Endothelial cell of umbilical vein (primary cell): ENCODE results near the gene EVC. TPM values are rescaled to one million over a fixed set of nuclear protein-coding genes. Genes with fewer than 3 reads are reported as not detected.

ENCODE experiments used
- BruUV-seq: library from RNA; stranded (reverse); fragments of 400-500 nt; replicated peaks from 2 replicates; lab custom pipeline; 2021; lab: Mats Ljungman, UMichigan
- CTCF ChIA-PET: fragments of 300-600, 350-600 bp; sonication (Branson Sonifier 250); formaldehyde crosslinking; loops from one replicate; lab custom pipeline; 2021; ENCODE audit warnings: antibody characterized with exemption, inconsistent platforms; lab: Charles Lee
- POLR2A ChIA-PET: fragments of 300-600, 350-600 bp; sonication (Branson Sonifier 250); formaldehyde crosslinking; loops from one replicate; lab custom pipeline; 2021; ENCODE audit warnings: antibody characterized with exemption, inconsistent platforms; lab: Charles Lee
- DNase-seq: peaks from one replicate; pipeline ENCODE4 v3.0.0-alpha.2; 2011; ENCODE audit warnings: low read depth, low spot score
- FAIRE-seq: peaks from 2 replicates; lab custom pipeline; 2011; peaks lifted over from hg19 to GRCh38; lab: Jason Lieb, UNC
- H2AFZ ChIP-seq: 2 replicates; pipeline ENCODE4 v1.6.0; 2012; ENCODE audit warnings: low read depth, low read length, control low read depth, inconsistent platforms
- H3K27ac ChIP-seq: 2 replicates; pipeline ENCODE4 v1.5.1; 2011; ENCODE audit warnings: low read depth, mild to moderate bottlenecking, control low read depth, low read length, moderate library complexity; ENCODE audit not compliant: insufficient read depth
- H3K27me3 ChIP-seq, 2 experiments: 2 replicates each; pipeline versions ENCODE4 v1.6.0 to v1.6.1; 2011; ENCODE audit warnings: low read length in 2 of 2, mixed read lengths in 1 of 2; ENCODE audit not compliant: control insufficient read depth in 2 of 2, insufficient read depth in 2 of 2
- H3K36me3 ChIP-seq, 2 experiments: 2 replicates in 1 of 2; 3 replicates in 1 of 2; pipeline ENCODE4 v1.5.1; 2011; ENCODE audit warnings: low read length in 2 of 2, mild to moderate bottlenecking in 1 of 2, moderate library complexity in 1 of 2; ENCODE audit not compliant: control insufficient read depth in 2 of 2, insufficient read depth in 2 of 2; ENCODE audit errors: extremely low read depth in 1 of 2
- H3K4me1 ChIP-seq: 3 replicates; pipeline ENCODE4 v1.5.1; 2011; ENCODE audit warnings: mild to moderate bottlenecking, low read length; ENCODE audit not compliant: control insufficient read depth, insufficient read depth; ENCODE audit errors: extremely low read depth
- H3K4me2 ChIP-seq: 2 replicates; pipeline ENCODE4 v1.6.1; 2011; ENCODE audit warnings: low read length, control low read depth, mixed read lengths; ENCODE audit not compliant: insufficient read depth
- H3K4me3 ChIP-seq, 3 experiments: fragments of 200-600 bp in 1 of 3; sonication (generic), shearing (Covaris generic) in 1 of 3; replicated peaks in 1 of 3; 2 replicates each; pipeline ENCODE4 v1.5.1; 2011 to 2016; ENCODE audit warnings: control low read depth in 3 of 3, low read length in 3 of 3, mild to moderate bottlenecking in 2 of 3, inconsistent platforms in 1 of 3, low read depth in 1 of 3, moderate library complexity in 1 of 3; ENCODE audit not compliant: insufficient read depth in 1 of 3
- H3K79me2 ChIP-seq: 2 replicates; pipeline ENCODE4 v1.6.0; 2012; ENCODE audit warnings: low read length, inconsistent platforms; ENCODE audit not compliant: control insufficient read depth, insufficient read depth
- H3K9ac ChIP-seq: replicated peaks from 2 replicates; pipeline ENCODE3; 2011; ENCODE audit warnings: low read length, control low read depth; ENCODE audit not compliant: insufficient read depth; ENCODE audit errors: extremely low read depth
- H3K9me1 ChIP-seq: replicated peaks from 3 replicates; pipeline ENCODE4 v1.6.0; 2011; ENCODE audit warnings: mild to moderate bottlenecking, low read length; ENCODE audit not compliant: control insufficient read depth, insufficient read depth; ENCODE audit errors: extremely low read depth
- H3K9me3 ChIP-seq: replicated peaks from 2 replicates; pipeline ENCODE4 v1.5.1; 2012; ENCODE audit warnings: low read length, inconsistent platforms; ENCODE audit not compliant: control insufficient read depth, insufficient read depth
- H4K20me1 ChIP-seq: replicated peaks from 2 replicates; pipeline ENCODE3; 2011; ENCODE audit warnings: mild to moderate bottlenecking, low read length; ENCODE audit not compliant: control insufficient read depth, insufficient read depth; ENCODE audit errors: extremely low read depth
- CTCF ChIP-seq, 2 donors: IDR thresholded peaks; 1 replicate in 1 of 2; 2 replicates in 1 of 2; pipeline ENCODE4 v1.5.1; 2011; ENCODE audit warnings: low read length in 2 of 2, mild to moderate bottlenecking in 2 of 2, moderate library complexity in 2 of 2, control low read depth in 1 of 2, inconsistent platforms in 1 of 2, low read depth in 1 of 2; ENCODE audit not compliant: insufficient read depth in 1 of 2; ENCODE audit errors: extremely low read depth in 1 of 2
- EZH2 ChIP-seq: IDR thresholded peaks from 2 replicates; pipeline ENCODE4 v1.6.1; 2012; ENCODE audit warnings: borderline replicate concordance, low read depth, mild to moderate bottlenecking, moderate library complexity, low read length, inconsistent platforms; ENCODE audit not compliant: severe bottlenecking
- FOS ChIP-seq: IDR thresholded peaks from 2 replicates; pipeline ENCODE4 v1.6.1; 2011; ENCODE audit warnings: mild to moderate bottlenecking, low read length, moderate library complexity, borderline replicate concordance; ENCODE audit not compliant: insufficient read depth
- GATA2 ChIP-seq: IDR thresholded peaks from 2 replicates; pipeline ENCODE4 v1.7.0; 2011; ENCODE audit warnings: low read depth, mild to moderate bottlenecking, moderate library complexity, mixed read lengths, low read length; ENCODE audit not compliant: insufficient read length, insufficient read depth
- JUN ChIP-seq: IDR thresholded peaks from 2 replicates; pipeline ENCODE4 v1.6.1; 2011; ENCODE audit warnings: borderline replicate concordance, low read depth; ENCODE audit not compliant: insufficient read length, insufficient read depth
- MAX ChIP-seq: IDR thresholded peaks from 2 replicates; pipeline ENCODE4 v1.6.1; 2011; ENCODE audit not compliant: insufficient read depth, insufficient read length
- MYC ChIP-seq: IDR thresholded peaks from one replicate; pipeline ENCODE4 v1.6.1; 2011; ENCODE audit warnings: mild to moderate bottlenecking, low read depth, low read length
- POLR2A ChIP-seq: IDR thresholded peaks from 2 replicates; pipeline ENCODE4 v1.6.1; 2012; ENCODE audit warnings: low read depth, mild to moderate bottlenecking, control low read depth, low read length
- POLR2AphosphoS5 ChIP-seq: IDR thresholded peaks from 2 replicates; pipeline ENCODE4 v1.6.1; 2012; ENCODE audit warnings: low read depth, mild to moderate bottlenecking, control low read depth, low read length, moderate library complexity; ENCODE audit not compliant: insufficient read depth
- dilution Hi-C: fragments of 300-500 bp; cut with MboI; formaldehyde crosslinking; loops from one replicate; pipeline ENCODE4 v1.15.0; 2019; ENCODE audit warnings: low sequenced_read_pairs; ENCODE audit not compliant: extremely low pct_ligation_motif_present
- intact Hi-C: fragments of 100-400 bp; cut with micrococcal nuclease; formaldehyde crosslinking; loops from one replicate; pipeline ENCODE4 v1.10.0; 2022
- polyA plus RNA-seq, 4 experiments: library from polyadenylated mRNA; depleted of rRNA in 3 of 4; stranded (reverse) in 3 of 4; unstranded in 1 of 4; fragments of >200 nt; gene quantifications; 2 replicates each; pipeline versions ENCODE4 v1.2.1 to v1.2.3, GENCODE V29; 2011 to 2012; ENCODE audit warnings: missing spikeins in 1 of 4
- total RNA-seq: library from RNA; stranded (reverse); gene quantifications from 2 replicates; pipeline ENCODE4 v1.2.3, GENCODE V29; 2021

EVC gene
- total and polyA plus RNA-seq, 2 donors (not counting 3 experiments of a cell fraction or from before 2014, with no cell fraction given), result 6.3 to 31.6 TPM

GRCh38 chr4:5666741-5667140, 44.3 kb upstream of the EVC start:
- CTCF ChIA-PET, result no interaction called here
- intact Hi-C loops, result no loop called here

More at GRCh38 chr4:5666741-5667140, 44.3 kb upstream of the EVC start:
- TF ChIP-seq CTCF (IDR thresholded peaks at IDR 0.05; ENCODE audit: extremely low read depth in 1 of 2, insufficient read depth in 1 of 2, low read depth in 1 of 2, low read length in 2 of 2), result no peak
- TF ChIP-seq MAX, result no peak
- TF ChIP-seq GATA2, result no peak
- no peak for TF ChIP-seq POLR2AphosphoS5
- no peak for TF ChIP-seq FOS
- no peak for TF ChIP-seq EZH2
- no peak for TF ChIP-seq POLR2A
- no peak for TF ChIP-seq JUN
- no peak for TF ChIP-seq MYC
- no peak overlapping the region for H3K4me3 ChIP-seq
- H3K4me1 ChIP-seq, result no peaks in the 10 kb centered on the region
- no peak overlapping the region for H3K4me2 ChIP-seq
- dilution Hi-C loops, result no loop called here
- no peaks in the 10 kb centered on the region for H4K20me1 ChIP-seq
- H3K9me1 ChIP-seq, result no peaks in the 10 kb centered on the region
- FAIRE-seq (no peak), DNase-seq (no peak)
- POLR2A ChIA-PET, result no interaction called here
- H2AFZ ChIP-seq, result no peak overlapping the region
- H3K27me3 ChIP-seq, result no peaks in the 10 kb centered on the region
- no TSS peak for BruUV-seq
- H3K9ac ChIP-seq, result no peak overlapping the region
- H3K27ac ChIP-seq, result no peak overlapping the region
- peaks cover under 1 to 7% of the 10 kb centered on the region in 2 experiments for H3K36me3 ChIP-seq
- H3K79me2 ChIP-seq, result peaks cover 3% of the 10 kb centered on the region
- no peaks in the 10 kb centered on the region for H3K9me3 ChIP-seq
